GM19238 (cell line): ENCODE measurements around the gene VOPP1.
"Not testable (repeated sequence)": the region's sequence is repeated elsewhere in the genome, so short reads cannot be mapped to it uniquely, and the experiment has no call there.

Experiments
- DNase-seq: peaks from one replicate; pipeline ENCODE4 v3.0.0; 2011; ENCODE audit warnings: low spot score; ENCODE audit not compliant: insufficient read length

VOPP1 gene

DNA sequence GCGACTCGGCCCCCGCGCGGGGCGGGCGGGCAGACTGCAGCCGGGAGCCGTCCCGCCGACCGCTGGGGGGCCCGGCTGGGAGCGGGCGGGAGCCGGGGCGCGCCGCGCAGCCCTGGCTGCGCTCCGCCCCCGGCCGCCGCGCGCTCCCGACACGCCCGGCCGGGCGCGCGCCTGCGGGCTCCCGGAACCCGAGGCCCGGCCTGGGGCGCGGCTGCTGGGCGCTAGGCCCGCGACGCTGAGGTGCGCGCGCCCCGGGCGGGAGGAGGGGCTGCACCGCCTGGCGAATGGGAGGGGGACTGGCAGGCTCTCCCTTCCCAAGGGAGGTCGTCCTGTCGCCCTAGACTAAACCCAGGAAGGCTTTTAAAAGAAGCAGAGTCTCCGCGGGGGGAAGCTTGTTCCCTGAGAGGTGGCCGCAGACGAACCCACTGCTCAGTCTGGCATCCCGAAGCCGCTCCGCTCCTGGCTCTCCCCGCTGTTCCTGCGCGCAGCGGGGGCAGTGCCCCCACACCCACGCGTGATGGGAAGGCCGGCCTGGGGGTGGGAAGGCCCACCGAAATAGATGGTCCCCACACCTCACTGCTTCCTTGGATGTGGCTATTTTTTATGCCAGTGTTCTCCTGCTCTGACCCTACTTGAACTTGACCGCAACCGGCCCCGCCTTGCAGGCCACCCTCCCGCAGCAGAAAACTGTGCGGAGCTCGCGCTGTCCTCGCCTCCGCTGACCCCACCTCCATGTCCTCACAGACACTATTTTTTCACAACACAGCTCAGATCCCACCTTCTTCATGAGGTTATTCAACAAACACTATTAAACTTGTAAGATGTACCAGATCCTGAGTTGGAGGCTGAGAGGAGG, at the start of gene VOPP1:
Gene VOPP1 (minus strand): TSS at position 125 of the 856 bp plus-strand sequence. CDS start 178 bp downstream, outside the sequence.
- peak; percentile 89 for DNase-seq

GRCh38 chr7:55618913-55619312, 46.6 kb upstream of the VOPP1 start:
- DNase-seq, result no peak

- not testable (repeated sequence) for DNase-seq
Observed at GRCh38 chr7:55614365-55615064, 42.2 kb upstream of the VOPP1 start.

DNA sequence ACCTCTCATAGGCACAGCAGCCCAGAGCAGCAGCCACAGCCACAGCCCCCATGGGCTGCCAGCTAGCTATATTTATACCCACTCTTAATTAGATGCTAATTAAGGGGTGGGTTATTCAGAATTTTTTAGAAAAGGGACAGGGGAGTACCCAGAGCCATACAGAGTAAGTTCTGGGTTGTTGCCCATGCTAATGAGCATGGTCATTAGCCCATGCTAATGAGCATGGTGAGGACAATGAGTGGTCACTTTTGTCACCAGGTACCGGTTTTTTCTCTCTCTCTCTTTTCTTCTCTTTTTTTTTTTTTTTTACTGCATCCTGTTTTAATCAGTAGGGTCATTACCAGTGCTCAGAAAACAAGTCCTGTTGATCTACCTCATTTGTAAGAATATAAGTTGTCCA, 37.4 kb upstream of the VOPP1 start:
- DNase-seq, result not testable (repeated sequence)

GRCh38 chr7:55605661-55606060, 33.4 kb upstream of the VOPP1 start:
- not testable (repeated sequence) for DNase-seq

DNA sequence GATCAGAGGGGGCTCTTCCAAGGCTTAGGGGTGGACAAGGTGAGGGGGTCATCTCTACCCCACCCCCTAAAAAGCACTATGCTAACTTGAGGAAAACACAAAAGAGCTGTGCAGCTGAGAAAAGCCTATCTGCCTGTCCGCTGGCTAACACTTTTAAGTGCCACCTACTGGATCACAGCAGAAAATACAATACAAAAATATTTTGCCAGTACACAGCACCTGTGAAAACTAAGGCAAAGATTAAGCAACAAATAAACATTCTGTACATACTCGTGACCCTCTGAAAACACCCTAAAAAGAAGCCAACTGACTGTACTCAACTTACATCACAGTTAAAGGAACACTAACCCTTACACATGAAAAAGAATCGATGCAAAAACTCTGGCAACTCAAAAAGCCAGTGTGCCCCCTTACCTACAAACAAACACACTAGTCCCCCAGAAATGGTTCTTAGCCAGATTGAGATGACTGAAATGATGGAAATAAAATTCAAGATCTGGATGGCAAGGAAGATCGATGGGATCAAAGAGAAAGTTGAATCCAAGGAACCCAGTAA, 25.7 kb upstream of the VOPP1 start:
- DNase-seq, result not testable (repeated sequence)

GRCh38 chr7:55597214-55597739, 25.0 kb upstream of the VOPP1 start:
- DNase-seq, result not testable (repeated sequence)

DNA sequence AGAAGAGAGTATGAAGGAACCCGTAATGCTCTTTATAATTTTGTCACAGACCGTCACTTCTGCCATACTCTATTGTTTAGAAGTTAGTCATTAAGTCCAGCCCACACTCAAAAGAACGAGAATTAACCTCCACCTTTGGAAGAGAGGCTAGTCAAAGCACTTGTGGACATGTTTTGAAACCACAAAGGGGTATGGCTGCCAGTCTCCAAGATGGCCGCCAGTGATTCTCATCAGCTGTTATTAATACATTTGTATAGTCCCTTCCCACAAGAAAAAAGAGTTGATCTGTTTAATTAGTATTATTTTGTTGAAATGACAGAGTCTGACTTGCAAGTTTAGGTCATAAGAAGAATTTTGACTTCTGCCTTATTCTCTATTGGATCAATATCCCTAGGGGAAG, 23.2 kb upstream of the VOPP1 start:
- DNase-seq, result no peak

DNA sequence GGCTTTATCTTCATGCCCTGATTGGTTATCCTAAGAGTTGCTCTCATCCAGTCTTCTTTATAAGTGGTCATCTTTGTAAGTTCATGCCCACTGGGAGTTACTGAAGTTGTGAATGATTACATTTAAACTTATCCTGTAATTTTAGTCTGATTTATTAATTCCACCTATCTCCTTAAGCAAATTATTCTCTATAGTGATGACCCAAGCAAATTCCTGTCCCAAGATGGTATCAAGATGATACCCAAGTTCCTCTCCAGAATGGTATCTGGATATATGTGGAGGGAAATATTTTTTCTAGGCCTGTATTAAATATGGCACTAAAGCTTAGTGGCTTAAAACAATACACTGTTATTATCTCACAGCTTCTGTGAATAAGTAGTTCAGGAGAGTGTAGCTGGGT, 22.6 kb upstream of the VOPP1 start:
- no peak for DNase-seq

DNA sequence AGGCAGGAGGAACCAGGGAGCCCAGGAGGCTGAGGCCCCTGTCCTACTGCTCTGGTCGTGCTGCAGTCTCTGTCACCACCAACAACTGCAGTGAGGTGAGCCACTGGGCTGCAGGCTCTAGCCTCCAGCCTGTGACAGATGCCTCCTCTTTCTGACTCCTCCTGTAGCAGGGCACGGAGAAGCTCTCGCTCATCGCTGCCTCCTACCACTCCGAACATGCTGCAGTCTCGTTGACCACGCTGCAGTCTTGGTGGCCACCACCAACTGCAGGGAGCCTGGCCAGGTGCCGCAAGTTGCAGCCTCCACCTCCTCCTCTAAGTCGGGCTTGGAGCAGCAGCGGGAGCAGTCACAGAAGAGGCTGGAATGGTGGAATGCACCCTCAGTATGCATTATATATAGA, 22.1 kb upstream of the VOPP1 start:
- DNase-seq, result no peak

- no peak for DNase-seq
Observed at GRCh38 chr7:55593515-55594318, 21.4 kb upstream of the VOPP1 start.

DNA sequence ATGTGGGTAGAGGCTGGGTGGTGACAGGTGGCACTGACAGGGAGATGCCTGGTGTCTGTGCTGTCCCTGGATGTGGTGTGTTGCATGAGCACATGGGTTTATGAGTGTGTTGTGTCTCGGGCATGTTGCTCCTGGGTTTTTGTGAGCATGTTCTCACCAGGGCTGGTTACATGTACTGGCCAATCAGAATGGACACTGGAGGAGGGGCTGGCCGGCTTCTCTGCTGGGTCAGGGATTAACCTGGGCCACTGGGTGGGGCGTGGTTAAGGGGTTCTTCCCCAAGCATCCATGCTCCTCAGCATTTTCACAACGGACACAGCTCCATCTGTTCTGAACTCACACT, 20.8 kb upstream of the VOPP1 start:
- no peak for DNase-seq

DNA sequence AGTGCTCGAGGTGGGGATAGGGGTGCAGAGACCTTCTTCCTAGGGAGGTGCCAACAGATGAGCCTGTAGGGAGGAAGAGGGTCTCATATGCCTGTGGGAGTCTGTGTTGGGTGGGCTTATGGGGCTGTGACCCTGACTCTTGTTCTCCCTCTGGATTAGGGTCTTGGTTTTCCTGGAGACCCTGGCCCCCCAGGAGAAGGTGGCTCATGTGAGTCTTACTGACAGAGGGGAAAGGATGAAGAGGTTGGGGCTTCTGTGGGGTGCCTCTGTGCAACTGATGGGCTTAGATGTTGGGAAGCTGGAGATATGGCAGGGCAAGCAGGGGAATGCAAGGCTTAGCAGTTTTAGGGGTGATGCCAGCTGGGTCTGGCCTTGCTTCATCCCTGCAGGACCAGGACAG, 20.2 kb upstream of the VOPP1 start:
- no peak for DNase-seq

- no peak for DNase-seq
Observed at GRCh38 chr7:55591282-55591931, 19.1 kb upstream of the VOPP1 start.

- DNase-seq, result no peak
Observed at GRCh38 chr7:55590517-55591281, 18.4 kb upstream of the VOPP1 start.

DNA sequence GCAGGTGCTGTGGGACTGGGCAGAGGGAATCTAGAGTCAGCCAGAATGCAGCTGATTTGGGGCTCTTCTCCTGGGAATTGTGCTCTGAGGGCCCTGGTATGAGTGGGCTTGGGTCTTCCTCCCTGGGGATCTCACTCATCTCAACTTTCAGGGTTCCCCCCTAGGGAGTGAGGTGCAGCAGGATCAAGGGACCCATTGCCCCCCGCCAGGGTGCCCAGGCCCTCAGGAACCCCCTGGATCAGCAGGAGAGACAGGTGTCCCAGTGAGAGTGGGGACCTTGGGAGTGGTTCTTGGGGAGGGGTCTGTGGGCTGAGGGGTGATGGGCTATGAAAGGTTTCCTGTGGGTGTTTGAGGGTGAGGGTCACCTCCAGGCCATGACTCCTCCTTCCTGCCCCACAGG, 17.6 kb upstream of the VOPP1 start:
- no peak for DNase-seq

- DNase-seq, result no peak
Observed at GRCh38 chr7:55588976-55589604, 16.8 kb upstream of the VOPP1 start.

DNA sequence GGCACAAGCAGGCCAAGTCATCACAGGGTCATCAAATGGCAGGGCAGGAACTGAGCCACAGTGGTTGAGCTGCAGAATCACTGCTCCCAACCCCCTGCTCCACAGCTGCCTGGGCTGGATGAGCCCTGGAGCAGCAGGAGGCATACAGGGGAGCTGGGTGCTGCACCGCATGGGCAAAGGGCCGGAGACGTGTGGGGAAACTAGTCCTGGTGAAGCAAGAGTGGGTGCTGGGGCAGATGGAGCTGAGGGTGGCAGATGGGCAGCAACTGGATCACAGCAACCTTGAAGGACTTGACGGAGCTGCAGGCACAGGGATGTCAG, 16.0 kb upstream of the VOPP1 start:
- DNase-seq, result no peak

- DNase-seq, result no peak
Observed at GRCh38 chr7:55587687-55588378, 15.5 kb upstream of the VOPP1 start.
